Activated T-cell treated with anti-CD3 and anti-CD28 coated beads for 4 hours (primary cell): ENCODE measurements around the gene MEAF6.
"Not testable (repeated sequence)": the region's sequence is repeated elsewhere in the genome, so short reads cannot be mapped to it uniquely, and the experiment has no call there.

Source experiments
- DNase-seq: peaks from one replicate; pipeline ENCODE4 v3.0.0-alpha.2; 2020

Gene MEAF6

DNA sequence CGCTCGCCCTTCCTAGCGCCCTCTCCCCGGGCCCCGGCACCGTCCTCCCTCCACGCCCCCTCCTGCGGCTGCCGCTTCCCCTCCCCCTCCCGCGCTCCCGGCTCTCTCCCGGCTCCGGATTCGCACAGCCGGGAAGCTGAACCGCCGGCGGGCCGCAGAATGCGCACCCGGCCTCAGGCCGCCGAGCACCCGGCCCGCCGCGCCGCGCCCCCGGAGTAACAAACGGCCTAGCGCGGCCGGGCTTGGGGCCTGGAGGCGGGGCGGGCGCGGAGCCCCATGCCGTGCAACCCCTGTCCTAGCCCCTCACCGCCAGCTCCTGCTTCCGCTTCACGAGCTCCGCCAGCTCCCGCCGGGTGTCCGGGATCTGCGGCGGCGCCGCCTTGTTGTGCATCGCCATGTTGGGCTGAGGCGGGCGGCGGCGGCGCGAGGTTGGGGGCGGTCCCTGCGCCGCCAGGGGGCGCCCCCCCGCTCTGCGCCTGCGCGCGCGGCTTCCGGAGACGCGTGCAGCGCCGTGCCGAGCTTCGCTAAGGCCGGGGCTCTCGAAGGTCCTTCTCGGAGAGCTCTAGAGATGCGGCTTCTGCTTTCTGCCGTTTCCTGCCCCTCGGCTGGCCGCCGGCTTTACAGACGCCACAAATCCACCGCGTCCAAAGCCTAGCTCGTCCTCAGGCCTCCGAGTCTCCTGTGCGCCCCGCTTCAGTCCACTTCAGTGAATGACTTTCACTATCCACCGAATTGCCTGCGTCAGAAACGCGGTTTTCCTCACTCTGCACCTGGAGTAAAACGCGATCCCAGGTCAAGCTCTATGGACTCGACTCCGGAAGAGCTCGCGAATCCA lies at the start of gene MEAF6:
Gene MEAF6, minus strand, starts transcription at position 417 of the 835 bp plus-strand sequence. Its CDS starts 20 bp downstream, at position 397.
- peak; percentile 75 for DNase-seq

DNA sequence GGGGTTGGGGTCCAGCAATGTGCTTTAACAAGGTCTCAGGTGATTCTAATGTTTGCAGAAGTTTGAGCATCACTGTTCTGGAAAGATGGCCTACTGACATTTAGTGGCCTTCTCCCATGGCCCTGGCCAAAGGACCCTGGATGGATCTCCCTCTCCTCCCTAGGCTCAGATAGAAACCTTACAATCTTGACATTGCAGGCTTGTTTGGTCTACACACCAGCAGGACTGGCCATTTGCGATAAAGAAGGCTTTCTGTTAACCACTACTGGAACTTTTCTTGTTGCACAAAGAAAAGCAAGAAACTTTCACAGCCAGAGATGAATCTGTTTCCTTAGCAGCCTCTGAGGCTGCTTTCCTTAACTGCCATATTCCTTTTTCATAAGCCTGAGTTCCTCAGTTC lies 48.4 kb upstream of the MEAF6 start:
- DNase-seq: no peak

DNA sequence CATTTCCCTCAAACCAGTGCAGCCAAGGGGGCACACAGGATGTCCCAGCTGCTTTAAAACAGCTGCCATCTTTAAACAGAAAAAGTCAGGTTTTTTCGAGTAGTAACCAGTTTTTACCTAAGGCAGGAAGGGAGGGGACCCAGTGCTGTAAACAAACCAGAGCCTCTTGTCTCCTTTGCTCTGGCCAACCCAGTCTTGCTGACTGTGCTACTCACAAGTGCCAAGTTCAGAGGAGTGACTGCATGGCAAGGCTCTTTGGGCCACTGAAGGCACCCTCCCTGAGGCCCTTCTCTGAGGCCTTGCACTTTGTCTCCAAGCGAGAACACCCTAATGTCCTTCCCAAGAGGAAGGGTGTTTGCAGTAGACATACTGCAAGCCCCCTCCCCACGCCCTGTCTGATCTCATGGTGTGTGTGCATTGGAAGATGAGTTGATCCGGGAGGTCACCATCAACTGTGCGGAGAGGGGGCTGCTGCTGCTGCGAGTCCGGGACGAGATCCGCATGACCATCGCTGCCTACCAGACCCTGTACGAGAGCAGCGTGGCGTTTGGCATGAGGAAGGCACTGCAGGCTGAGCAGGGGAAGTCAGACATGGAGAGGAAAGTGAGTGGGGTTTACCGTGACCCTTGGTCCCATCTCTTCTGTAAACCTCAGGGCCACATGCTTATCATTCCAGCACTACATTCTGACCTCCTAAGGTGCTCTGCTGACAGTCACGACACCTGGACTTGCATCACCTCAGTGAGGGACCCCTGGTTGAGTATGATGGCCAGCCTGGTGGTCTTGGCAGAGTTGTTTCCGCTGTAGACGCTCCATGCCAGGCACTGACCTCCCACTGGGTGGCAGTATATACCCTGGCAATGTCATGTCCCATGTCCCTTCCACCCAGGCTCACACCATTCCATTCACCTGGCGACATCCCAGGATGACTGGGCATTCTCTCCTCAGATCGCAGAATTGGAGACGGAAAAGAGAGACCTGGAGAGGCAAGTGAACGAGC lies 46.9 kb upstream of the MEAF6 start:
- DNase-seq: peak; percentile 10

DNA sequence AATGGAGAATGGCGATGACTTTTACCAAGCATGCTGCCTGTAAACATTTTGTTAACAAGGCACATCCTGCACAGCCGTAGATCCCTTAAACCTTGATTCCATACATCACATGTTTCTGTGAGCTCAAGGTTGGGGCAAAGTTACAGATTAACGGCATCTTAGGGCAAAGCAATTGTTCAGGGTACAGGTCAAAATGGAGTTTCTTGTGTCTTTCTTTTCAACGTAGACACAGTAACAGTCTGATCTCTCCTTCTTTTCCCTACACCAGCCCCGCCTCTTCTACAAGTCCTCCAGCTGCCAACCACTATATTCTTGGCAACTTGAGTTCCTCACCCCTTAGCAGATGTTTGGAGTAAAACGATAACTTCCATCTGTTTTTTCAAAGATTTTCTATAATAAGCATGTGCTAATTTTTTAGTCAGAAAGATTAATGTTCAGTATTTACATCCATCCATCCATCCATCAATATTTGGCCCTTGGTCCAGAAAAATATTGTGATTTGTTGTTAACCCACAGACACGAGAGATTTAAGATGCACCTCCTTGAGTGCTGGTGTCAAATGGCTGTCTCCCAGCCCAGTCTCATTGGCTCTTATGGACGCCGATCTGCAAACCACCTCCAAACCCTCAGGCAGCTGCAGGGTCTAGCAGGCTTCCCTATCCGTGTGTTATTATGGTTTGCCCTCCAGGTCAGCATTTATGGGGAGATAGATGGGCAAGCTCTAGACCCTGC lies 46.0 kb upstream of the MEAF6 start:
- no peak for DNase-seq

DNA sequence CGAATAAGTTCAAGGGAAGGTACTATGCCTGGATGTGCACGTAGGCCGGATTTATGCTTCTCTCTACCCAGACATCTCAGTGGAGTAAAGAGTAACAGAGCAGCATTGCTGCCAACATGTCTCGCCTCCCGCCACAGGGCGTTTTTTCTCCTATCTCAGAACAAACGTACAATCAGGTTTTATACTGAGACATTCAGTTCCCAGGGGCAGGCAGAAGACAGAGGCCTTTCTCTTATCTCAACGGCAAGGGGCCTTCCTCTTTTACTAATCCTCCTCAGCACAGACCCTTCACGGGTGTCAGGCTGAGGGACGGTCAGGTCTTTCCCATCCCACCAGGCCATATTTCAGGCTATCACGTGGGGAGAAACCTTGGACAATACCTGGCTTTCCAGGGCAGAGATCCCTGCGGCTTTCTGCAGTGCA lies 45.4 kb upstream of the MEAF6 start:
- DNase-seq: not testable (repeated sequence)

DNA sequence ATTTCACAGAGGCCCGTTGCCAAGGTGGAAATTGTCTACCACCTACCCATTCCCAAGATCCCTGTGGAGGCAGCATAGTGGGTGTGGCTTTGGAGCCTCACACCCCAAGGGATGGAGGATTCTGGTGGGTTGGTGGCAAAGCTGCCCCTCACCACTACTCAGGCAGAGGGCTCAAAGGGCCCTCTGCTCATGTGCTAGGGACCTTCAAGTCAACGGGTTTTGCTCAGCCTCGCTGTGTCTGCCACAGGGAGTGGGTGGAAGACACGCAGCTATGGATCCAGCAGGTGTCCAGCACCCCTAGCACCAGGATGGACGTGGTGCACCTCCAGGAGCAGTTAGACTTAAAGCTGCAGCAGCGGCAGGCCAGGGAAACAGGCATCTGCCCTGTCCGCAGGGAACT lies 44.5 kb upstream of the MEAF6 start:
- no peak for DNase-seq

DNA sequence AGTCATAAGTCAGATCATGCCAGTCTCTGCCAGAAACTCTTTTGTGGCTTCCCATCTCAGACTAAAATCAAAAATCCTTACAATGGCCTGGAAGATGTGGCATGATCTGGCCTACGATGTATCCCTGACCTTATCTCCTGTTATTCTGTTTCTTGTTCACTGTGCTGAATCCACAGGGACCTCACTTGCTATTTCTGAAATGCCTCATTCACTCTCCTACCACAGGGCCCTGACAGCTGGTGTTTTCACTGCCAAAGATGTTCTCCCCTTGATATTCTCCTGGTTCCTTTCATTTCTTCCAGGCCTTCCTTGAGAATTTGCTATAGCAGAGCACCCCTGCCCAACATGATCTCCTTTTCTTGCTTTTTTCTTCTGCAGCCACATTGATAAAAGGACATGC lies 43.8 kb upstream of the MEAF6 start:
- no peak for DNase-seq

DNA sequence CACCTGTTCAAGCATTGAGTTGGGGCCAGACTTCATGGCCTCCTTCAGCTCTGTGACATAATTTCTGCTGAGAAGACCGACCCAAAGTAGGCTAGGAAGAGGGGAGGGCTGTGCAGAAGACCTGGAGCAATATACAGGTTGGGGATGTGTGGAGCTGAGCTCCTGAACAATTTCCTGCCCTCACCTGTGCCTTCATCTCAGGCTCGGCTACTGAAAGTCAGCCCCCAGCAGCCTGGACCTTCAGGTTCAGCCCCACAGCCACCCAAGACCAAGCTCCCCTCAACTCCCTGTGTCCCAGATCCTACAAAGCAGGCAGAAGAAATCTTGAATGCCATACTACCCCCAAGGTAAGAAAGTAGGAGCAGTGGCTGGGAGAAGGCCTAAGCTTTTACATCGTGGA lies 42.8 kb upstream of the MEAF6 start:
- no peak for DNase-seq

DNA sequence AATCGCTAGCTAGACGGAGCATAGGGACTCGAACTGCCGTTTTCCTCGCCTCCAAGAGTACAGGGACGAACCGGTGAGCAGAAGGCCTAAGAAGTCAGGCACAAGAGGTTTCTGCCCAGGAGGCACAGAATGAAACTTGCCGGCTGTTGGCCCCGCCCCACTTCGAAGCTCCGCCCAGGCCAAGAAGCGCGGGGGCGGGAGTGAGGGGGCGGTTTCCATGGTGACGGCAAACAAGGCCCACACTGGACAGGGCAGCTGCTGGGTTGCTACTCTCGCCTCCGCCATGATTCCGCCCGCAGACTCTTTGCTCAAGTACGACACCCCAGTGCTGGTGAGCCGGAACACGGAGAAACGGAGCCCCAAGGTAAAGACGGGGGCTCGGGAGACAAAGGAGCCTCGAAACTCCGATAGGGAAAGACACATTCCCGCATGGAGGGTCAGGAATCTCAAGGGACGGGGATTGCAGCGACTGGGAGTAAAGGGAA lies 42.2 kb upstream of the MEAF6 start, which contains the start of gene DNALI1:
Gene DNALI1, plus strand, starts transcription at position 229 of the 485 bp plus-strand sequence. Its CDS starts 55 bp downstream, at position 284.
- no peak for DNase-seq

DNA sequence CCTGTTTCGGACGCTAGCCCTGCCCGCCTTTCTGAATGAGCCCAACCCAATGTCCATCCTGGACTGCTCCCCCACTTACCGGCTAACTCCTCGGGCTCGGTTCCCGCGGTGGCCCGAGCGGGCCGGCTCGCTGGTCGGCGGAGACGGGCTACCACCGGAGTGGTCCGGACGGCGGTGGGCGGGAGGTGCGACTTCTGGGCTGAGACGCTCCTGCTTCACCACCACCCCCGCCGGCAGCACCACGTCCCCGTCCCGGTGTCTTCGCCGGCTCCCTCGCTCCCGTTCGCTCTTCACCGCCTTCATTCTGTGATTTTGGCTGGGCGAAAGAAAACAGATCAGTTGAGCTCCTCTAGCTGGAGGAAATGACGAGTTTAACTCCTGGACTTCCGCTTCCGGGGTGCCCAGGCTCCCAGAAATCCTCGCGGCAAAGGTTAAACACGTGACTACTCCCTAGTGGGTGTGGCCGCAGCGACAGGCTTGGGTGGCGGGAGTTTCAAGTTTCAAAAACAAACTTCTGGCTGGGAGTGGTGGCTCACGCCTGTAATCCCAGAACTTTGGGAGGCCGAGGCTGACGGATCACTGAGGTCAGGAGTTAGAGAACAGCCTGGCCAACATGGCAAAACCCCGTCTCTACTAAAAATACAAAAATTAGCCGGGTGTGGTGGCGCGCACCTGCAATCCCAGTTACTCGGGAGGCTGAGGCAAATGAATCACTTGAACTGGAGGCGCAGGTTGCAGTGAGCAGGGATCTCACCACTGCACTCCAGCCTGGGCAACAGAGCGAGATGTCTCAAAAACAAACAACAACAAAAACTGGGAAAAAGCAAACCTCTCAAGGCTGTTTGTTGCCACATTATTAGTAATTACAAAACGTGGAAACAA lies 39.6 kb upstream of the MEAF6 start, which contains the start of gene SNIP1:
Gene SNIP1, minus strand, starts transcription at position 367 of the 882 bp plus-strand sequence. Its CDS starts 64 bp downstream, at position 303.
- peak; percentile 87 for DNase-seq

DNA sequence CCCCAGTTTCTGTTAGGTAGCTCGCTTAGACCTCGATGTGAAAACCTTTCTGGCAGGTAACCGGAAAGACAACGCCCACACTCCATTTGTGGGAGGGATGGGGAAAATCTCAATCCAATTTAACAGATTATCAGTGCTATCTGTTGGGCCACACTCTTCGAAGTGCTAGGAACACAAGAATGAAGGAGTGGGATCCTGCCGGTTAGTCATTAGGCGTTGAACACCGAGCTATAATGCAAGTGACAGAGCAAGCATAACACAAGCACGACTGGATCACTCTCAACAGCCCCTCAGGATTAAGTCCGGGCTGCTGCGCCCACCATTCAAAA lies 39.0 kb upstream of the MEAF6 start:
- DNase-seq: no peak

DNA sequence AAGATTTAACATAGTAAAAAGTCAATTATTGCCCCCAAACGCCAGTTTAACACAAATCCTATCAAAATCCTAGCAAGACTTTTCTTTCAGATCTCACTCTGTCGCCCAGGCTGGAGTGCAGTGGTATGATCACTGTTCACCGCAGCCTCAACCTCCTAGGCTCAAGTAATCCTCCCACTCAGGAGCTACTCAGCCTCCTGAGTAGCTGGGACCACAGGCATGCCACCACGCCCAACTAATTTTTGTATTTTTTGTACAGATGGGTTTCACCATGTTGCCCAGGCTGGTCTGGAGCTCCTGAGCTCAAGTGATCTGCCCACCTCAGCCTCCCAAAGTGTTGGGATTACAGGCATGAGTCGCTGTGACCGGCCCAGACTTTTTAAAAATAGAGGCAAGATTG lies 34.8 kb upstream of the MEAF6 start:
- no peak for DNase-seq

DNA sequence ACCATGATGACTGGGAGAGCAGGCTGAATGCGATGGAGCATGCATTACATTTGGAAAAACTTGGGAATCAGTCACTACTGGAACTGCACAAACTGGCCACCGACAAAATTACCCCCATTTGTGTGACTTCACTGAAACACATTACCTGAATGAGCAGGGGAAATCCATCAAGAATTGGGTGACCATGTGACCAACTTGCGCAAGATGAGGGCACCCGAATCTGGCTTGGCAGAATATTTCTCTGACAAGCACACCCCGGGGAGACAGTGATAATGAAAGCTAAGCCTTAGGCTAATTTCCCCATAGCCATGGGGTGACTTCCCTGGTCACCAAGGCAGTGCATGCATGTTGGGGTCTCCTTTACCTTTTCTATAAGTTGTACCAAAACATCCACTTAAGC lies 30.5 kb upstream of the MEAF6 start:
- DNase-seq: no peak

DNA sequence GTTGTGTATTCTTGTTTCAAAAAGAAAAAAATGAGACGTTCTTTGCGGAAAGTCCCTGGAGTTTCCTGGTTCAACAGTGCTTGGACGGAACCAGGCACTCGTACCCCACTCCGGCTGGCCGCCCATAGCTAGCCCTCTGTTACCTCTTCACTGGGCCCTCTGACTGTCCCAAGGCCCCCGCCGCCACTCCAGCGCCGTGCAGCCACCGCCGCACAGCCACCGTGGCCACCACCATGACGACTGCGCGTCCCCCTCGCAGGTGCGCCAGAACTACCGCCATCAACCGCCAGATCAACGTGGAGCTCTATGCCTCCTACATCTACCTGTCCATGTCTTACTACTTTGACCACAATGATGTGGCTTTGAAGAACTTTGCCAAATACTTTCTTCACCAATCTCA lies 30.0 kb upstream of the MEAF6 start:
- no peak for DNase-seq

DNA sequence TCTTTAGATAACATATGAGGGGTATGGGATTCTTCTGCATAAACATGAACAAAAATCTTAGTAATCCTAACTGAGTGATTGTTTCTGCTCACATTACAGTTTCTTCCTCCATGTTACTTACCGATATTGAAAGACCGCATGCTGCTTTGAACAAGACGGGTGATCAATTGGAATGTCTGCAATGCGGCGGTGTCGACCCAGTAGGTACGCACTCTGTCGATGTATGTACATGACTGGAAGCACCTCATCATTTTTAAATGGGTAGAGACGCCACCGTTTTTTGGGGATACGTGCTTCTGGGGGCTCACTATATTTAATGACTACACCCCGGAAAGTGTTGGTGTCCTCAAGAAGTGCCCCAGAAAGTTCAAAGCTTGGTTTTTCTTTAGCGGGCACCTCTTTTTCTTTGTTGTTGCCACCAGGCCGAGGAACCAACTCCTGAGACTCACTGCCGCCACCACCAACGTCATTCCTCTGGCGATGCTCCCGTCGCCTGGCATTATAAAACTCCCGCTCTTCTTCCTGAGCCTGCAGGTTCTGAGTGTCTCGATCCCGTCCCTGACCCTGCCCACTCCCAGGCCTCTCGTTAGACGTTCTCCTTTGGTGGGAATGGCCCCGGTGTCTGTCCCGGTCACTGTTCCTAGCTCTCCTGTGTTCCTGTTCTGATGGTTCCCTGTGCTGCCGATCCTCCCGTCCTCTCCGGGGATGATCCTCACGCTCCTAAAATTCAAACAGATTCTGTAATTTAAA lies 25.6 kb upstream of the MEAF6 start:
- DNase-seq: no peak

DNA sequence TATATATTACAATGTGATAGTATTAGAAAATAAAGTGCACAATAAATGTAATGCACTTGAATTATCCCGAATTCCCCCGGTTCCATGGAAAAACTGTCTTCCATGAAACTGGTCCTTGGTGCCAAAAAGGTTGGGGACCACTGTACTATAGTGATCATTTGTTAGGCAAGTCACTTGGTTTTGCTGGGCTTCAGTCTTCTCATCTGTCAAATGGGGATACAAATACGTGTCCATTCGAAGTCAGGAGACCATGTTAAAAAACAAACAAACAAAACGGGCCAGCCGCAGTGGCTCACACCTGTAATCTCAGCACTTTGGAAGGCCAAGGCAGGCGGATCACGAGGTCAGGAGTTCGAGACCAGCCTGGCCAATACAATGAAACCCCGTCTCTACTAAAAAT lies 24.6 kb upstream of the MEAF6 start:
- not testable (repeated sequence) for DNase-seq

DNA sequence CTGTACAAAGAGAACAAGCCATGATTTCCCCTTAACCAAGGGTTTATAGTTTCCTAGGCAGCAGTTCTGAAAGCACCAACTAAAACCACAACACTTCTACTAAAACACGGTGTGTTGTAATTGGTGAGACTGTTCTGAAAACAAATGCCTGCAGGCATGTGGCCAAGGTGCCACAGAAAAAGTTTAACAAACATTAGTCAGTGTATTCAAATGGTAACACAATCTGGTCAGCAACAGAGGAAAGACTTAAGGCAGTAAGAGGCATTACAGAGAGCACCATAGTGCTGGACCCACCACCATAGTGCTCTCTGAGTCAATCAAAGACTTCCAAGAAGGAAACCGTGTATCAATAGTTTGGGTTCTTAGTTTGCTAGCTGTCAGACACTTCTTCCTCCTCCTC lies 22.8 kb upstream of the MEAF6 start:
- no peak for DNase-seq

DNA sequence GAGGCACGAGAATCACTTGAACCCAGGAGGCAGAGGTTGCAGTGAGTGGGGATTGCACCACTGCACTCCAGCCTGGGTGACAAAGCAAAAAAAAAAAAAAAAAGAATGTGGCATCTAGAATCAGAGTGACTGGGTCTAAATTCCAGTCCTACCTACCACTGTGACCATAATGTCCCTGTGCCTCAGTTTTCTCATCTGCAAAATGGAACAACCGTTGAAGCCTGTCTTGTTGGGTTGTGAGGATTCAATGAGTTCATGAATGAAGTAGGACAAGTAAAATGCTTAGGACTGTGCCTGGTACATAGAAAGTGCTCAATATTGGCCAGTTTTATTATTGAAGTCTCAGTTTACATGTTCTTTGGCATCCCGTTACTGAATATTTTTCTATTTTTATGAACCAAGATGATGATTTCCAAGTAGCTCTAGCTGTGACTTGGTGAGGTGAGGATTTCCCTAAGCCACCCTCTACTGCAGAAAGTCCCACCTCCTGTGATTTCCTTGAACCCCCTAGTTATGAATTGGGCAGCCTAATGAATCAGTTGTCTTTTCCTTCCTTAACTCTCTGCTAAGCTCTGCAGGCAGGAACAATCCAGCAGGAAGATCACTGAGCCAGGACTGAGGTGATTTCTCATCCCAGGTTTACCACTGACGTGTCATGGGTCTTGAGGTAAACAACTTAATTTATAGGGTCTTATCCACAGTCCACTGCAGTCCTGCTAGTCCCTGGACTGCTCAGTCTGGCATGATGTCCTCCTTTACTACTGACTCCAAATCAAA lies 18.9 kb upstream of the MEAF6 start:
- DNase-seq: no peak

DNA sequence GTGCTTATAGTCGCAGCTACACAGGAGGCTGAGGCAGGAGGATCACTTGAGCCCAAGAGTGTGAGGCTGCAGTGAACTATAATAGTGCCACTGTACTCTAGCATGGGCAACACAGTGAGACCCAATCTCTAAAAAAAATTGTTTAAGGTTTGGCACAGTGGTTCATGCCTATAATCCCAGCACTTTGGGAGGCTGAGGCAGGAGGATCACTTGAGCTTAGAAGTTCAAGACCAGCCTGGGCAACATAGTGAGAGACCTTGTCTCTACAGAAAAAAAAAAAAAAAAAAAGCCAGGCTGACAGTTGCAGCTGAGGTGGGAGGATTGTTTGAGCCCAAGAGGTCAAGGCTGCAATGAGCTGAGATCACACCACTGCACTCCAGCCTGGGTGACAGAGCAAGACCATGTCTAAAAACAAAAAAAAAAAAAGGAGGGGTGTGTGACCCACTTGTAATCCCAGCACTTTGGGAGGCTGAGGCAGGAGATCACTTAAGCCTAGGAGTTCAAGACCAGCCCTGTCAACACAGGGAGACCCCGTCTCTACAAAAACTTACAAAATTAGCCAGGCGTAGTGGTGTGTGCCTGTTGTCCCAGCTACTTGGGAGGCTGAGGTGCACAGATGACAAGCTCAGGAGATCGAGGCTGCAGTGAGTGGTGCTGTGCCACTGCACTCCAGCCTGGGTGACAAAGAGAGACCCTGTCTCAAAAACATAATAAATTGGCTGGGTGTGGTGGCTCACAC lies 18.0 kb upstream of the MEAF6 start:
- not testable (repeated sequence) for DNase-seq
